Osteoblast (primary cell): ENCODE measurements around the gene IBA57. TPM values are rescaled to one million over a fixed set of nuclear protein-coding genes. Genes with fewer than 3 reads are reported as not detected.

Experiments used
- DNase-seq: peaks from one replicate; pipeline ENCODE4 v3.0.0; 2011; ENCODE audit warnings: low spot score, mixed read lengths; ENCODE audit not compliant: insufficient read length; ENCODE audit errors: missing footprints
- H2AFZ ChIP-seq: 2 replicates; pipeline ENCODE4 v1.6.0; 2011; ENCODE audit warnings: mild to moderate bottlenecking, low read length
- H3K27ac ChIP-seq: 2 replicates; pipeline ENCODE4 v1.5.1; 2011; ENCODE audit warnings: mild to moderate bottlenecking, low read depth, low read length, moderate library complexity
- H3K27me3 ChIP-seq: 2 replicates; pipeline ENCODE4 v1.6.0; 2012; ENCODE audit warnings: mild to moderate bottlenecking, control low read depth, inconsistent platforms, low read length, moderate library complexity; ENCODE audit not compliant: insufficient read depth
- H3K36me3 ChIP-seq: 2 replicates; pipeline ENCODE4 v1.5.1; 2011; ENCODE audit warnings: mild to moderate bottlenecking, low read length, control low read depth, moderate library complexity; ENCODE audit not compliant: insufficient read depth
- H3K4me1 ChIP-seq: 2 replicates; pipeline ENCODE4 v1.5.1; 2011; ENCODE audit warnings: mild to moderate bottlenecking, low read length, control low read depth, moderate library complexity; ENCODE audit not compliant: insufficient read depth
- H3K4me2 ChIP-seq: 2 replicates; pipeline ENCODE4 v1.6.0; 2011; ENCODE audit warnings: mild to moderate bottlenecking, low read length; ENCODE audit not compliant: insufficient read depth
- H3K4me3 ChIP-seq: fragments of 200-600 bp; sonication (generic); 3 replicates; pipeline ENCODE4 v1.5.1; 2012; ENCODE audit warnings: mild to moderate bottlenecking, low read length, inconsistent platforms; ENCODE audit not compliant: insufficient read depth
- H3K79me2 ChIP-seq: 2 replicates; pipeline ENCODE4 v1.6.0; 2012; ENCODE audit warnings: mild to moderate bottlenecking, low read length, control low read depth, inconsistent platforms; ENCODE audit not compliant: insufficient read depth
- H3K9me3 ChIP-seq: 2 replicates; pipeline ENCODE4 v1.5.1; 2011; ENCODE audit warnings: low read depth, low read length, control low read depth
- H4K20me1 ChIP-seq: 2 replicates; pipeline ENCODE4 v1.6.0; 2012; ENCODE audit warnings: mild to moderate bottlenecking, low read length, control low read depth; ENCODE audit not compliant: insufficient read depth
- CTCF ChIP-seq: IDR thresholded peaks from 2 replicates; pipeline ENCODE4 v1.5.1; 2011; ENCODE audit warnings: mild to moderate bottlenecking, low read depth, low read length, moderate library complexity; ENCODE audit errors: extremely low read depth
- total RNA-seq: library from RNA; depleted of rRNA; stranded (reverse); fragments of >200 nt; gene quantifications from 2 replicates; pipeline ENCODE4 v1.2.3, GENCODE V29; 2012

The IBA57 gene
- total RNA-seq, 1 donor: 4.7 TPM

- H3K27ac ChIP-seq: no peak overlapping the region
- no peaks in the 10 kb centered on the region for H4K20me1 ChIP-seq
- no peaks in the 10 kb centered on the region for H3K79me2 ChIP-seq
- no peak for TF ChIP-seq CTCF
- no peak overlapping the region for H2AFZ ChIP-seq
- H3K4me2 ChIP-seq: no peak overlapping the region
- DNase-seq: peak; percentile 30
- H3K4me1 ChIP-seq: peaks cover 5% of the 10 kb centered on the region
- no peak overlapping the region for H3K4me3 ChIP-seq
- H3K9me3 ChIP-seq: no peaks in the 10 kb centered on the region
- H3K36me3 ChIP-seq: no peaks in the 10 kb centered on the region
- peaks cover 13% of the 10 kb centered on the region for H3K27me3 ChIP-seq
These were observed 44.6 kb upstream of the IBA57 start for GRCh38 chr1:228120857-228121489.

GRCh38 chr1:228122921-228123441 lies 42.6 kb upstream of the IBA57 start:
- H3K36me3 ChIP-seq: no peaks in the 10 kb centered on the region
- H3K27me3 ChIP-seq: peaks cover 15% of the 10 kb centered on the region
- H3K4me3 ChIP-seq: no peak overlapping the region
- no peak overlapping the region for H2AFZ ChIP-seq
- no peak for DNase-seq
- H3K27ac ChIP-seq: no peak overlapping the region
- peaks cover 5% of the 10 kb centered on the region for H3K4me1 ChIP-seq
- H3K79me2 ChIP-seq: no peaks in the 10 kb centered on the region
- H3K4me2 ChIP-seq: no peak overlapping the region
- TF ChIP-seq CTCF: no peak
- H3K9me3 ChIP-seq: no peaks in the 10 kb centered on the region
- no peaks in the 10 kb centered on the region for H4K20me1 ChIP-seq

- no peaks in the 10 kb centered on the region for H4K20me1 ChIP-seq
- peaks cover 5% of the 10 kb centered on the region for H3K4me1 ChIP-seq
- H3K4me3 ChIP-seq: no peak overlapping the region
- H3K27ac ChIP-seq: no peak overlapping the region
- no peak for DNase-seq
- H3K27me3 ChIP-seq: peaks cover 15% of the 10 kb centered on the region
- no peak overlapping the region for H2AFZ ChIP-seq
- TF ChIP-seq CTCF: no peak
- no peaks in the 10 kb centered on the region for H3K79me2 ChIP-seq
- H3K4me2 ChIP-seq: no peak overlapping the region
- H3K9me3 ChIP-seq: no peaks in the 10 kb centered on the region
- H3K36me3 ChIP-seq: no peaks in the 10 kb centered on the region
These were observed 42.1 kb upstream of the IBA57 start for GRCh38 chr1:228123505-228123904.

- Histone ChIP-seq H3K4me3 (no peak overlapping the region), H3K9me3 (no peaks in the 10 kb centered on the region), H3K4me1 (peaks cover 2% of the 10 kb centered on the region), H3K4me2 (no peak overlapping the region), H3K27ac (no peak overlapping the region), H3K79me2 (no peaks in the 10 kb centered on the region), H4K20me1 (no peaks in the 10 kb centered on the region), H3K27me3 (peaks cover 15% of the 10 kb centered on the region), H2AFZ (no peak overlapping the region), H3K36me3 (no peaks in the 10 kb centered on the region)
- TF ChIP-seq CTCF: no peak
- no peak for DNase-seq
These were observed 40.4 kb upstream of the IBA57 start for GRCh38 chr1:228125185-228125584.
